ENCODE measurements around the gene ZFYVE28. TPM values are rescaled to one million over a fixed set of nuclear protein-coding genes. Genes with fewer than 3 reads are reported as not detected.

The ZFYVE28 gene
- total RNA-seq, 1 donor from 2014 or later: 1.3 TPM

DNA sequence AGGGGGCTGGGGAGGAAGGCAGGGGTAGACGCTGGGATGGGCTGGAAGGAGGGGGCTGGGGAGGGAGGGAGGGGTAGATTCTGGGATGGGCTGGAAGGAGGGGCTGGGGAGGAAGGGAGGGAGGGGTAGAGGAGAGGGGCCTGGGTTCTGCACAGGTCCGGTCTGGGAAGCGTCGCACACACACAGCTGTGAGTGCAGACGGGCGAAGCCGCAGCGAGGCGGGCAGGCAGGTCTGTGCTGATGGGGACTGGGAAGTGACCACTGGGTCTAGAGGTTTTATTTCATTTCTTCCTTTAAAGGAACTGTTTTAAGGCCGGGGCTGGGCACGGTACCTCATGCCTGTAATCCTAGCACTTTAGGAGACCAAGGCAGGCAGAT lies 87.4 kb downstream of the ZFYVE28 start:
- FAIRE-seq (no peak), DNase-seq (ENCODE audit: low read depth) (no peak)
- no peak overlapping the region for H3K4me3 ChIP-seq (ENCODE audit: low read depth, low read length)
- no peaks in the 10 kb centered on the region for H3K27me3 ChIP-seq (ENCODE audit: control insufficient read depth, insufficient read depth, low read length)
- H3K36me3 ChIP-seq (ENCODE audit: control insufficient read depth, insufficient read depth, low read length): no peaks in the 10 kb centered on the region
- TF ChIP-seq, protein P1, sequence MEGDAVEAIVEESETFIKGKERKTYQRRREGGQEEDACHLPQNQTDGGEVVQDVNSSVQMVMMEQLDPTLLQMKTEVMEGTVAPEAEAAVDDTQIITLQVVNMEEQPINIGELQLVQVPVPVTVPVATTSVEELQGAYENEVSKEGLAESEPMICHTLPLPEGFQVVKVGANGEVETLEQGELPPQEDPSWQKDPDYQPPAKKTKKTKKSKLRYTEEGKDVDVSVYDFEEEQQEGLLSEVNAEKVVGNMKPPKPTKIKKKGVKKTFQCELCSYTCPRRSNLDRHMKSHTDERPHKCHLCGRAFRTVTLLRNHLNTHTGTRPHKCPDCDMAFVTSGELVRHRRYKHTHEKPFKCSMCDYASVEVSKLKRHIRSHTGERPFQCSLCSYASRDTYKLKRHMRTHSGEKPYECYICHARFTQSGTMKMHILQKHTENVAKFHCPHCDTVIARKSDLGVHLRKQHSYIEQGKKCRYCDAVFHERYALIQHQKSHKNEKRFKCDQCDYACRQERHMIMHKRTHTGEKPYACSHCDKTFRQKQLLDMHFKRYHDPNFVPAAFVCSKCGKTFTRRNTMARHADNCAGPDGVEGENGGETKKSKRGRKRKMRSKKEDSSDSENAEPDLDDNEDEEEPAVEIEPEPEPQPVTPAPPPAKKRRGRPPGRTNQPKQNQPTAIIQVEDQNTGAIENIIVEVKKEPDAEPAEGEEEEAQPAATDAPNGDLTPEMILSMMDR (IDR thresholded peaks at IDR 0.05; ENCODE audit: insufficient read depth, low read length, severe bottlenecking): no peak

DNA sequence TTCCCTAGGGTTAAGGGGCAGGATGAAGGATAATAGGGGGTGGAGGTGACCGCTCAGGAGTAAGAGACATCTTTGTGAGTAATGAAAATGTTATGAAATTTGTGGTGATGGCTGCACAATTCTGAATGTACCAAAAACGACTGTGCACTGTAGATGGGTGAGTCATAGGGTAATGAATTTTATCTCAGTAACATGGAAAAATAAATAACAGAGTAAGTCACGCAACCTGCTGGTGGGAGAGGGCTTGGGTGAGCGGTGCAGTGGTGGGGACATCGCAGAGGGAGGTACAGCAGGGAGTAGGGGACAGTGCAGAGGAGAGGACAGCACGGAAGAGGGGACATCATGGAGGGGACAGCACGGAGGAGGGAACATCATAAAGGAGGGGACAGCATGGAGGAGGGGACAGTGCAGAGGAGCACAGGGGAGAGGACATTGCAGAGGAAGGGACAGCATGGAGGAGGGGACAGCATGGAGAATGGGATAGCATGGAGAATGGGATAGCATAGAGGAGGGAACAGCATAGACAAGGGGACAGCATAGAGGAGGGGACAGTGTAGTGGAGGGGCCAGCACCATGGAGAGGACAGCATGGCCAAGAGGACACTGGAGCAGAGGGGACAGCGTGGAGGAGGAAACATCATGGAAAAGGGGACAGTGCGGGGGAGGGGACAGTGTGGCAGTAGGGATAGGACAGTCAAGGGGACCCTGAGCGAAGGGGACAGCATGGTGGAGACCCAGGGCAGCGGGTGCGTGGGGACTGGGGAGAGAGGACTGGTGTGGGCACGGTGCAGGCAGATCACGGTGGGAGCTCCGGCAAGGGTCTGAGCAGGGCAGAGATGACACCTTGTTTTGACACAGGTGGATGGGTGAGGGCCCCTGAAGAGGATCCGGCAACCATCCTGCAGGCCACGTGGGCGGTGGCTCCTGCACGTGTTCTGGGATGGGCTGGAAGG lies 88.1 kb downstream of the ZFYVE28 start:
- H3K36me3 ChIP-seq (ENCODE audit: control insufficient read depth, insufficient read depth, low read length): no peaks in the 10 kb centered on the region
- peak; percentile 32 for FAIRE-seq
- H3K27me3 ChIP-seq (ENCODE audit: control insufficient read depth, insufficient read depth, low read length): no peaks in the 10 kb centered on the region
- TF ChIP-seq, protein P1 (IDR thresholded peaks at IDR 0.05; ENCODE audit: insufficient read depth, low read length, severe bottlenecking): no peak
- peak; percentile 86 for DNase-seq (ENCODE audit: low read depth)
- no peak overlapping the region for H3K4me3 ChIP-seq (ENCODE audit: low read depth, low read length)

DNA sequence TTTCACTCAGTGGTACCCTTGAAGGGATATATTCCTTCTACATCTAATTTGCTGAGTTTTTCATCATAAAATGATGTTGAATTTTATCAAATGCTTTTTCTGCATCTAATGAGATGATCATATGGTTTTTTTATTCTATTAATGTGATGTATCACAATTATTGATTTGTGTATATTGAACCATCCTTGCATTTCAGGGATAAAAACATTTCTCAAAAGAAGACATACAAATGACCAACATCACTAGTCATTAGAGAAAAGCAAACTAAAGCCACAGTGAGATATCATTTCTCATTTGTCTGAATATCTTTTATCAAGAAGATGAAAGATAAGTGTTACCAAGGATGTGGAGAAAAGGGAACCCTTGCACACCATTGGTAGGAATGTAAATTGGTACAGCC lies 90.9 kb downstream of the ZFYVE28 start:
- no peaks in the 10 kb centered on the region for H3K36me3 ChIP-seq (ENCODE audit: control insufficient read depth, insufficient read depth, low read length)
- TF ChIP-seq, protein P1 (IDR thresholded peaks at IDR 0.05; ENCODE audit: insufficient read depth, low read length, severe bottlenecking): no peak
- H3K4me3 ChIP-seq (ENCODE audit: low read depth, low read length): no peak overlapping the region
- FAIRE-seq (no peak), DNase-seq (ENCODE audit: low read depth) (no peak)
- H3K27me3 ChIP-seq (ENCODE audit: control insufficient read depth, insufficient read depth, low read length): no peaks in the 10 kb centered on the region

DNA sequence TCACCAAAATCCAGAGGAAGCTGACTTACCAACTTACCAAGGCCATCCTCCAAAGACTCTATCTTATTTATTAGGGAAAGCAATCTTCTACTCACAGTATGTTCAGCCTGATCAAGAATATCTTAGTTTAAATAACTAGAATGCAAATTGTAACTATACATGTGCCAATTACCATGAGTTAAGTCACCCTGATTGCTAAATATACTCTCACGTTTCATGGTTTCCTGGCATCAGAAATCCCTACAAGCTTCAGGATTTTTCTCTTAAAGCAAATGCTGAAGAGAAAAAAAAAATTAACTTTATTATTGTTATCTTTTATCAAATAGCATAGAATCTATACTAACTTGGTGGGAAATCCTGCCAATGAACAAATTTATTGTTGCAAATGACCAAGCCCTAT lies 93.6 kb downstream of the ZFYVE28 start:
- no peaks in the 10 kb centered on the region for H3K27me3 ChIP-seq (ENCODE audit: control insufficient read depth, insufficient read depth, low read length)
- TF ChIP-seq, protein P1 (IDR thresholded peaks at IDR 0.05; ENCODE audit: insufficient read depth, low read length, severe bottlenecking): no peak
- DNase-seq (ENCODE audit: low read depth) (no peak), FAIRE-seq (no peak)
- no peaks in the 10 kb centered on the region for H3K36me3 ChIP-seq (ENCODE audit: control insufficient read depth, insufficient read depth, low read length)
- H3K4me3 ChIP-seq (ENCODE audit: low read depth, low read length): no peak overlapping the region

DNA sequence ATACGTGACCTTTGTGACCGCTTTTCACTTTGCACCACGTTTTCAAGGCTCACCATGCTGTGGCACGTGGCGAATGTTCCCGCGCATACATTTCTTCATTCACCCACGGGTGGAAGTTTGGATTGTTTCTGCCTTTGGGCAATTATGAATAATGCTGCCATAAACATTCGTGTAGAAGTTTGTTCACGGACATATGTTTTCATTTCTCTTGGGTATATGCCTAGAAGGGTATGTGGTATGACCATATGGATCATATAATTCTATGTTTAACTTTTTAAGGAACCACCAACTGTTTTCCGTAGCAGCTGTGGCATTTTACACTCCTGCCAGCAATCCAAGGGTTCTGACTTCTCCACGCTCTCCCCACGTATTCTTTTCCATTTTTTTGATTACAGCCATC lies 95.6 kb downstream of the ZFYVE28 start:
- H3K4me3 ChIP-seq (ENCODE audit: low read depth, low read length): no peak overlapping the region
- TF ChIP-seq, protein P1 (IDR thresholded peaks at IDR 0.05; ENCODE audit: insufficient read depth, low read length, severe bottlenecking): no peak
- H3K36me3 ChIP-seq (ENCODE audit: control insufficient read depth, insufficient read depth, low read length): no peaks in the 10 kb centered on the region
- peaks cover under 1% of the 10 kb centered on the region for H3K27me3 ChIP-seq (ENCODE audit: control insufficient read depth, insufficient read depth, low read length)
- DNase-seq (ENCODE audit: low read depth) (no peak), FAIRE-seq (no peak)
